Activated CD8-positive, alpha-beta memory T cell treated with anti-CD3 and anti-CD28 coated beads for 36 hours (primary cell): ENCODE results near the gene SCAP. TPM values are rescaled to one million over a fixed set of nuclear protein-coding genes. Genes with fewer than 3 reads are reported as not detected.

Source experiments
- total RNA-seq, 2 experiments: library from RNA; stranded (reverse); gene quantifications; one replicate each; pipeline ENCODE4 v1.2.3, GENCODE V29; 2021

The SCAP gene
- total RNA-seq, 2 experiments from 2014 or later, result 72.5 to 72.7 TPM

Other genes starting within 250 kb of the SCAP start
- gene KIF9, start 193.1 kb downstream of the SCAP start, total RNA-seq, result 1 to 10 TPM; 5.9 to 6.8 TPM
- 10 to 100 TPM; 46.7 to 50.0 TPM for gene KLHL18, start 193.0 kb downstream of the SCAP start, total RNA-seq
- 10 to 100 TPM; 30.1 to 34.5 TPM for gene PTPN23, start 94.9 kb downstream of the SCAP start, total RNA-seq
- 10 to 100 TPM; 49.7 to 50.4 TPM for gene ELP6, start 37.8 kb upstream of the SCAP start, total RNA-seq
- under 1 TPM; 0.52 to 0.74 TPM for gene CSPG5, start 102.9 kb upstream of the SCAP start, total RNA-seq